ENCODE data around the gene SAFB. TPM values are rescaled to one million over a fixed set of nuclear protein-coding genes. Genes with fewer than 3 reads are reported as not detected.

Gene SAFB
- total RNA-seq, 2 experiments from 2014 or later = 68.9 to 177 TPM

DNA sequence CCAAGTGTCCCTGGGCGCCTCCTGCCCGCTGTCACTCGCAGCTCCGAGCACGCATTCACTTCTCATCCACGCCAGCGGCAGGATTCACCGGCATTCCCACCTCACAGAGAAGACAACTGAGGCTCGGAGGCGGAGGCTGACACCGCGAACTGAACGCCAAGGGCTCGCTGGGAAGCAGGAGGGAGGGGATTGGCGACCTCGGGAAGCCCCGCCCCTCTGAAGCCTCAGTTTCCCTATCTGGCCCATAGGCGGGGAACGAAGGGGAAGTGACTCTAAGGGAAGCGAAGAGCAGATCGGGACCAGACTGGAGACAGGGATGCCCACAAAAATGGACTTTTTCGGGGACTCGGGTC is 57.2 kb downstream of the SAFB start:
- Histone ChIP-seq H2AFZ (ENCODE audit: low read length) (peak overlapping the region; percentile 82), H3K9me3 (ENCODE audit: low read length) (no peaks in the 10 kb centered on the region), H3K27ac (ENCODE audit: low read depth, low read length, poor library complexity, severe bottlenecking) (peak overlapping the region; percentile 56), H3K79me2 (ENCODE audit: insufficient read depth, low read depth, low read length) (no peaks in the 10 kb centered on the region; the same call in 1 of the 2 replicates), H3K9me2 (ENCODE audit: insufficient read depth, low read length) (no peaks in the 10 kb centered on the region), H3K4me2 (ENCODE audit: low read length) (peak overlapping the region; percentile 98), H3K36me3 (ENCODE audit: insufficient read depth, low read length) (0 out of 2 replicates have a peak, but pooled peaks cover 5% of the 10 kb centered on the region), H4K20me1 (ENCODE audit: insufficient read depth, low read length) (no peaks in the 10 kb centered on the region), H3K4me3 (ENCODE audit: low read depth, low read length, poor library complexity, severe bottlenecking) (peak overlapping the region; percentile 96), H3K4me1 (ENCODE audit: insufficient read depth, low read length, poor library complexity, severe bottlenecking) (peaks cover 12% of the 10 kb centered on the region)
- no peak for DNase-seq (ENCODE audit: low spot score)
- intact Hi-C loops (cut with micrococcal nuclease; ENCODE audit: unreplicated experiment) = loop anchor here (2.0 kb wide), 1 partner anchor 57 kb away; the partner anchor contains the start of genes SAFB and SAFB2
- BruUV-seq (replicated peaks) = TSS peak; percentile 76
- TF ChIP-seq EZH2phosphoT487 (IDR thresholded peaks at IDR 0.05; ENCODE audit: borderline replicate concordance, low read depth, low read length) = no peak
- TF ChIP-seq, protein P1, sequence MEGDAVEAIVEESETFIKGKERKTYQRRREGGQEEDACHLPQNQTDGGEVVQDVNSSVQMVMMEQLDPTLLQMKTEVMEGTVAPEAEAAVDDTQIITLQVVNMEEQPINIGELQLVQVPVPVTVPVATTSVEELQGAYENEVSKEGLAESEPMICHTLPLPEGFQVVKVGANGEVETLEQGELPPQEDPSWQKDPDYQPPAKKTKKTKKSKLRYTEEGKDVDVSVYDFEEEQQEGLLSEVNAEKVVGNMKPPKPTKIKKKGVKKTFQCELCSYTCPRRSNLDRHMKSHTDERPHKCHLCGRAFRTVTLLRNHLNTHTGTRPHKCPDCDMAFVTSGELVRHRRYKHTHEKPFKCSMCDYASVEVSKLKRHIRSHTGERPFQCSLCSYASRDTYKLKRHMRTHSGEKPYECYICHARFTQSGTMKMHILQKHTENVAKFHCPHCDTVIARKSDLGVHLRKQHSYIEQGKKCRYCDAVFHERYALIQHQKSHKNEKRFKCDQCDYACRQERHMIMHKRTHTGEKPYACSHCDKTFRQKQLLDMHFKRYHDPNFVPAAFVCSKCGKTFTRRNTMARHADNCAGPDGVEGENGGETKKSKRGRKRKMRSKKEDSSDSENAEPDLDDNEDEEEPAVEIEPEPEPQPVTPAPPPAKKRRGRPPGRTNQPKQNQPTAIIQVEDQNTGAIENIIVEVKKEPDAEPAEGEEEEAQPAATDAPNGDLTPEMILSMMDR (conservative IDR thresholded peaks at IDR 0.05; ENCODE audit: low read length) = no peak
- POLR2A ChIA-PET = no interaction called here
- CTCF ChIA-PET (ENCODE audit: unreplicated experiment) = no interaction called here

DNA sequence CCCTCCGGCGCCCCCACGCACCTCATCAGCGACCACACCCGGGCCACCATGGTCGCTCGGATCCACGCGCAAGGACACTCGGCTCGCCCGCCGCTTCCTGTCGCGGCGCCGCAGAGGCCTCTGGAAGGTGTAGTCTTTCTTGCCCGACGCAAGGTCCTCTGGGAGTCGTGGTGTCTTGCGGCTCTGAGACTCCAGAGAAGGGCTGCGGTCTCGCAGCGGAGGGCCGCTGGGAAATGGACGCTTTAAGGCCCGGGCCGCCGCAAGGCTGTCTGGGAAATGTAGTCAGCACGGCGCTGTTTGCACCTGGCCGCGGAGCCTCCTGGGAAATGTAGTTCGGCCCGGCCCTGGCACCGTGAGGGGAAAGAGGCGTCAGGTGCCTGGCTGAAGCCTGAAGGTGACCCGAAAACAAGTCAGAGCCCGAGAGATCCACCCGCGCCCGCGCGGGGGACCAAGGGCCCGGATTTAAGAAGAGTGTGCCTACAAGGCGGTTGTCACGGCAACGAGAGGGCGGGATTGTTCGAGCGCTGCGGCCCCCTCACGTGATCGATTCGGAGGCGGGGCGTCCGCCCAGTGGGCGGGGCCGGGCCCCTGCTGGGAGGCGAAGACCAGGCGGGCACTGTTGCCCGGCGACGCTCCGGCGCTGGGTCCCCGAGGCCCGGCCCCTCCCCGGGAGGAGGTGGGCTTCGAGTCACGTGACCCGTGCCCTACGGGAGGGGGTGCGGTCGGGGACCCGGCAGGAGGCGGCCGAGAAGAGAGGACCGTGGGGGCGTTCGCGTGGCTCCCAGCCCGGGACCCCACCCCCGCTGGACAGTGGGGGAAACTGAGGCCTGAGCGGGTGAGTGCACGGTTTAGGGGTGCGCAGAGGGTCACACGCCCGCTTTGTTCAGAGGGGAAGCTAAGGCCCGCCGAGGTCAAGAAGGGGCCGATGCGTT is 57.8 kb downstream of the SAFB start, which contains the start of the genes HSD11B1L and MICOS13:
TSS of gene HSD11B1L (plus strand) at position 591 of the 932 bp plus-strand sequence. CDS start 3,806 bp downstream, outside the sequence.
TSS of gene MICOS13 (minus strand) at position 80 of the 932 bp plus-strand sequence. CDS start at position 50, 30 bp downstream.
- CTCF ChIA-PET (ENCODE audit: unreplicated experiment) = no interaction called here
- BruUV-seq (replicated peaks) = no TSS peak
- peak within 1 kb of the TSS; percentile 56 for H3K27ac ChIP-seq (ENCODE audit: low read depth, low read length, poor library complexity, severe bottlenecking)
- H3K4me1 ChIP-seq (ENCODE audit: insufficient read depth, low read length, poor library complexity, severe bottlenecking) = peaks cover 12% of the 10 kb centered on the region
- peak within 1 kb of the TSS; percentile 96 for H3K4me3 ChIP-seq (ENCODE audit: low read depth, low read length, poor library complexity, severe bottlenecking)
- H3K79me2 ChIP-seq (ENCODE audit: insufficient read depth, low read depth, low read length) = no peaks in the 10 kb centered on the region; the same call in 1 of the 2 replicates
- no peaks in the 10 kb centered on the region for H4K20me1 ChIP-seq (ENCODE audit: insufficient read depth, low read length)
- POLR2A ChIA-PET = no interaction called here
- DNase-seq (ENCODE audit: low spot score) = peak; percentile 99
- peak within 1 kb of the TSS; percentile 82 for H2AFZ ChIP-seq (ENCODE audit: low read length)
- intact Hi-C loops (cut with micrococcal nuclease; ENCODE audit: unreplicated experiment) = loop anchor here (2.0 kb wide), 1 partner anchor 58 kb away; the partner anchor contains the start of genes SAFB and SAFB2
- TF ChIP-seq, protein P1 (conservative IDR thresholded peaks at IDR 0.05; ENCODE audit: low read length) = no peak
- no peak for TF ChIP-seq EZH2phosphoT487 (IDR thresholded peaks at IDR 0.05; ENCODE audit: borderline replicate concordance, low read depth, low read length)
- H3K36me3 ChIP-seq (ENCODE audit: insufficient read depth, low read length) = no peaks in the 10 kb centered on the region
- H3K9me3 ChIP-seq (ENCODE audit: low read length) = no peaks in the 10 kb centered on the region
- H3K4me2 ChIP-seq (ENCODE audit: low read length) = peak within 1 kb of the TSS; percentile 98
- no peaks in the 10 kb centered on the region for H3K9me2 ChIP-seq (ENCODE audit: insufficient read depth, low read length)

All from OCI-LY7 (cell line).